SK-N-MC (cell line): ENCODE results near the gene VPS13A.

Experiments used
- EZH2 ChIP-seq: fragments of 200-600 bp; sonication (generic); IDR thresholded peaks from one replicate; pipeline ENCODE4 v1.6.1; 2017; ENCODE audit warnings: antibody characterized with exemption
- FOXP2 ChIP-seq: optimal IDR thresholded peaks from 2 replicates; pipeline ENCODE3; 2011; ENCODE audit warnings: mild to moderate bottlenecking, moderate library complexity; ENCODE audit not compliant: insufficient read depth; ENCODE audit errors: extremely low read length, control extremely low read depth
- POLR2AphosphoS5 ChIP-seq: IDR thresholded peaks from 2 replicates; pipeline ENCODE4 v1.6.1; 2012; ENCODE audit warnings: mild to moderate bottlenecking, low read depth, low read length, borderline replicate concordance

- TF ChIP-seq POLR2AphosphoS5 (no peak), EZH2 (no peak), FOXP2 (no peak)
Measured at GRCh38 chr9:77325058-77325457, 147.7 kb downstream of the VPS13A start.
